Measurements from ENCODE around the gene SLC25A47. TPM values are rescaled to one million over a fixed set of nuclear protein-coding genes. Genes with fewer than 3 reads are reported as not detected.

Gene SLC25A47
- total and polyA plus RNA-seq, 2 of the 4 experiments (the other 2 are of a cell fraction): not detected

DNA sequence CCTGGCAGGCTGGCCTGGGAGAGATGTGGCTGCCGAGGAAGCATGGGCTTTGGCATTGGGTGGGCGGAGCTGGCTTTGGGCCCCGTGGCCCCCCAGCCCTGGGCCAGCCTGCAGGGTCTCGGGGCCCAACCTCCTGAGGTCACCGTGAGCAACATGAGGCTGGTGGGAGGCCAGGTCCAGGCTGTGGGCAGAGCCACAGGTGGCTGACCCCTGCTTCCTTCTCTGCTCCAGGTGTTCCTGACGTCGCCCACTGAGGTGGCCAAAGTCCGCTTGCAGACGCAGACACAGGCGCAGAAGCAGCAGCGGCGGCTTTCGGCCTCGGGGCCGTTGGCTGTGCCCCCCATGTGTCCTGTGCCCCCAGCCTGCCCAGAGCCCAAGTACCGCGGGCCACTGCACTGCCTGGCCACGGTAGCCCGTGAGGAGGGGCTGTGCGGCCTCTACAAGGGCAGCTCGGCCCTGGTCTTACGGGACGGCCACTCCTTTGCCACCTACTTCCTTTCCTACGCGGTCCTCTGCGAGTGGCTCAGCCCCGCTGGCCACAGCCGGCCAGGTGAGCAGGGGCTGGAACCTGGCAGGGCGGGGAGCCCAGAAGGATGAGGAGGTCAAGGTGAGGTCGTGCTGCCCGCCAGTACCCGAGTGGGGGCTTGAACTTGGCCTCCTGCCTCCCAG lies 5.5 kb downstream of the SLC25A47 start:
- Histone ChIP-seq H4K5ac (ENCODE audit: low read depth, low read length) (no peak overlapping the region), H3K4me3 (ENCODE audit: insufficient read depth, low read depth, low read length) (no peak overlapping the region), H3K9ac (ENCODE audit: low read depth, low read length) (no peak overlapping the region), H2BK15ac (ENCODE audit: low read depth, low read length) (no peak overlapping the region), H3K23ac (ENCODE audit: low read depth, low read length) (no peak overlapping the region), H3K14ac (replicated peaks; ENCODE audit: low read depth, low read length) (no peak overlapping the region), H3K18ac (ENCODE audit: low read depth, low read length) (no peak overlapping the region), H4K8ac (ENCODE audit: low read depth in 2 of 2, low read length in 2 of 2) (no peak overlapping the region), H3K56ac (ENCODE audit: extremely low read depth, insufficient read depth, low read length) (no peak overlapping the region), H3K4me1 (ENCODE audit: control insufficient read depth, insufficient read depth, low read length) (no peaks in the 10 kb centered on the region), H3K4me2 (ENCODE audit: low read depth, low read length) (no peak overlapping the region), H2AK9ac (replicated peaks; ENCODE audit: low read depth, low read length, poor library complexity) (no peak overlapping the region), H3K9me1 (ENCODE audit: insufficient read depth, low read length) (no peaks in the 10 kb centered on the region), H2BK20ac (ENCODE audit: low read depth, low read length) (no peak overlapping the region), H3K36me3 (ENCODE audit: control insufficient read depth, insufficient read depth, low read length) (peaks cover 7% of the 10 kb centered on the region; the same call in 1 of the 2 replicates), H4K20me1 (ENCODE audit: insufficient read depth, low read length) (no peaks in the 10 kb centered on the region; the same call in 1 of the 2 replicates), H3K9me3 (ENCODE audit: control insufficient read depth, insufficient read depth, low read length) (no peaks in the 10 kb centered on the region), H2BK120ac (ENCODE audit: low read depth, low read length) (no peak overlapping the region), H2AFZ (replicated peaks; ENCODE audit: low read length, poor library complexity) (peak overlapping the region; percentile 58), H3K27me3 (ENCODE audit: control insufficient read depth, insufficient read depth, low read length) (no peaks in the 10 kb centered on the region), H3K27ac (ENCODE audit: insufficient read depth, low read length) (no peak overlapping the region), H2BK5ac (ENCODE audit: low read depth, low read length, poor library complexity, severe bottlenecking) (no peak overlapping the region), H3K79me1 (ENCODE audit: low read depth in 1 of 2, low read length in 2 of 2) (no peaks in the 10 kb centered on the region), H3K4ac (ENCODE audit: low read depth, low read length) (no peak overlapping the region), H2AK5ac (ENCODE audit: low read depth, low read length) (no peak overlapping the region), H4K91ac (ENCODE audit: insufficient read depth, low read depth, low read length) (no peak overlapping the region)
- intact Hi-C loops (cut with micrococcal nuclease) (no loop called here), in situ Hi-C loops (cut with MboI; ENCODE audit: low sequenced_read_pairs) (no loop called here), dilution Hi-C loops (cut with HindIII; ENCODE audit: low sequenced_read_pairs, unreplicated experiment) (no loop called here)
- DNase-seq (no peak), ATAC-seq (ENCODE audit: low read depth) (no peak)
- TF ChIP-seq MAFK (IDR thresholded peaks at IDR 0.05; ENCODE audit: low read depth, low read length) (no peak), CTCF (conservative IDR thresholded peaks at IDR 0.05; ENCODE audit: low read depth, low read length) (no peak), CHD1 (IDR thresholded peaks at IDR 0.05; ENCODE audit: low read depth, low read length) (no peak), RCOR1 (IDR thresholded peaks at IDR 0.05; ENCODE audit: insufficient replicate concordance, low read length) (no peak), RFX5 (IDR thresholded peaks at IDR 0.05; ENCODE audit: low read depth, low read length) (no peak), MXI1 (IDR thresholded peaks at IDR 0.05; ENCODE audit: borderline replicate concordance, low read depth, low read length) (no peak), NFE2L2 (IDR thresholded peaks at IDR 0.05; ENCODE audit: low read depth, low read length) (no peak), RAD21 (IDR thresholded peaks at IDR 0.05; ENCODE audit: low read length) (no peak), CEBPB (IDR thresholded peaks at IDR 0.05; ENCODE audit: low read depth, low read length) (no peak), POLR2A (IDR thresholded peaks at IDR 0.05; ENCODE audit: low read depth, low read length) (no peak), SMC3 (IDR thresholded peaks at IDR 0.05; ENCODE audit: low read depth, low read length) (no peak)
- 89% methylated on average over 9 of the region's 32 CpGs; no CpG with 5 or more reads in 1 of the 2 experiments for WGBS, 2 experiments (ENCODE audit: extremely low coverage in 2 of 2, insufficient read length in 1 of 2)
- ChIA-PET CTCF (no interaction called here), POLR2A (ENCODE audit: unreplicated experiment) (no interaction called here)
- BruUV-seq (replicated peaks): no TSS peak
